Measurements from ENCODE around the gene KRTAP26-1.

KRTAP26-1 gene

GRCh38 chr21:30320215-30320614, at the start of gene KRTAP26-1:
TSS of gene KRTAP26-1 (minus strand) at chr21:30320315. CDS start at chr21:30320035, 280 bp downstream.
- DNase-seq (ENCODE audit: low spot score): no peak

GRCh38 chr21:30355906-30356305, 35.8 kb upstream of the KRTAP26-1 start:
- no peak for DNase-seq (ENCODE audit: low spot score)

DNA sequence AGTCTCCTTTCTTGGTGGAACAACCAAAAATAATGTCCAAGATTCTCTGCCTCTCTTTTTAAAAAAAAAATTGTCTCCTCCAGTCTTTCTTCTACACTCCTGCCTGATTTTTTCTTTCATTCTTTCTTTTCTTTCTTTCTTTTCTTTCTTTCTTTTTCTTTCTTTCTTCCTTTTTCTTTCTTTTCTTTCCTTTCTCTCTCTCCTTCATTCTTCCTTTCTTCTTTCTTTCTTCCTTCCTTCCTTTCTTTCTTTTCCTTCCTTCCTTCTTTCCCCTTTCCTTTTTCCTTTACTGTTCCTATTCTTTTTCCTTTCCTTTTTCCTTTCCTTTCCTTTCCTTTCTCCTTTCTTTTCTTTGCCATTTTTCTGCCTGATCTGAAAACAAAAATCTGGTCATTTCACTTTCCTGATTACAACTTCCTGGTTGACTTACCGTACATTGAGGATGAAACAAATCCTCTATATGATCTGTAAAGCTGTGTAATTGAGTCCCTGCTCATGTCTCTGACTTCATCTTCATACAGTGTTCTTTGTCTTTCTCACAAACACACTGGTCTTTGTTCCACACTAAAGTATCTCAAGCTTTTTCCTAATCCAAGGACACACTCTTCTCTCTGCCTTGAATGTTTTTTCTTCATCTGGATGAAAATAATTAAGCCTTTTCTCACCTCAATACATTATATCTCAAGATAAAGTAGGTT, 34.3 kb upstream of the KRTAP26-1 start:
- DNase-seq (ENCODE audit: low spot score): no peak

DNA sequence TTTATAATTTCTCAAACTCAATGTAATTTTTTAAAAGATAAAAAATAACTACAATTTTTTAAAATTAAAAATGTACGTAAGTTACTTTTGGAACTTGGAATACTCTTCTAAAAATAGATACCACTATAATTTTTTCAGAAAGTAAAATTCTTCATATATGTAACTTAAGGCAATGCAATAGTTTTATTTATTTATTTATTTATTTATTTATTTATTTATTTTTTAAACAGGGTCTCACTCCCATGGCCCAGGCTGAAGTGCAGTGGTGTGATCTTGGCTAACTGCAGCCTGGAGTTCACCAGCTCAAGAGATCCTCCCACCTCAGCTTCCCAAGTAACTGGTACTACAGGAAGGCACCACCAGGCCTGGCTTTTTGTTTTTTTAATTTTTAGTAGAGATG, 31.4 kb upstream of the KRTAP26-1 start:
- DNase-seq (ENCODE audit: low spot score): no peak

GRCh38 chr21:30349572-30349971, 29.5 kb upstream of the KRTAP26-1 start:
- no peak for DNase-seq (ENCODE audit: low spot score)

DNA sequence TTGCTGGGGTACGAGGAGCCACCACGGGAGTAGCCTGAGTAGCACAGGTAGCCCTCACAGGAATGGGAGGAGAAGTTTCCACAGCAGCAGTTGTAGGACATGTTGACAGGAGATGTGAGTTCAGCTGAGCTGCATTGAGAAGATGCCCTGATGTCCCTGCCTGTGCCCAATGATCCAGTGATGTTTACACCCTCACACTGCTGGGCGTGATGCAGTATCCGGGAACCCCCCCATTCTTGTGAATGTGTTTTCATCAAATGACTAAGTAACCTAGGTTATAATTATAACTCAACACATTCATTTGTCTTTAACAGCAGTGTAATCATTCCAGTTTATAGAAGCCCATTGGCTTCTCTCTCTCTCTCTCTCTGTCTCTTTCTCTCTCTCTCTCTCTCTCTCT, 28.4 kb upstream of the KRTAP26-1 start, which contains the start of gene KRTAP23-1:
TSS of gene KRTAP23-1 (minus strand) at position 101 of the 400 bp plus-strand sequence. CDS start at position 101, 0 bp downstream.
- no peak for DNase-seq (ENCODE audit: low spot score)

- no peak for DNase-seq (ENCODE audit: low spot score)
Measured at GRCh38 chr21:30345014-30345413, 24.9 kb upstream of the KRTAP26-1 start.

DNA sequence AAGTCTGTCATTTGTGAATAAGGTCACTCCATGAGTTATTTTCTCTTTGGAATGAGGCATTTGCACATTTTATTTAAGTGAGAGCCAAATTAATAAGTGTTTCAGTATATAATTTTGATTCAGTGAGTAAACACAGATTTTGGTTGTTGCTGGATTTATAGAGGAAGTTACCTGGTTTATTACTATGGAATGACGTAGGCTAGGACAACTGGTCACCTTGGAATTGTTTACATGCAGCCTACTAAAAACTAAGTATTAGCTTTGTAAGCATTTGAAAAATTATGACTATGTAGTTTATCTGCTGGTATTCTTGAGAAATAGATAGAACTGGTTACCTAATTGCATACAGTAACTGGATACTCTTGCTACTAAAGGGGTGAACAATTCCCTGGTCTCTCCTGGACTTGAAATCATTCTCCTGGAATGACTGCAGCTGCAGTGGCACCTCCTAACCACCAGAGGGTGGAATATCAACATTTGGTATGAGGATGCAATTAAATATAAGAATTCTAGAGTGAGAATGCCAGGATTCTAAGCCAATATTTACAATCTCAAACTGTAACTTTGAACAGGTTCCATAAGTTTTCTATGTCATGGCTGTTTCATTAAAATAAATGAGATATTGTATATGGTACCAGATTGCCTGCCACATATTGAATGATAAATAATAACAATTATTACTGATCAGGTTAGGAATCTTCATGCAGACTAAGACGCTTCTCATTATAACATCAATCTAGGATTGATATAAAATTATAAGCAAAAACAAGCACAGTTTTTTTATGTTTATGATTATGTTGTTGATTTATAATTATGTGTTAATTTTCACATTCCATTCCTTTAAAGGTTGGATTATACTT, 20.8 kb upstream of the KRTAP26-1 start:
- peak; percentile 17 for DNase-seq (ENCODE audit: low spot score)

- no peak for DNase-seq (ENCODE audit: low spot score)
Measured at GRCh38 chr21:30338717-30339116, 18.6 kb upstream of the KRTAP26-1 start.

GRCh38 chr21:30337772-30338171, 17.7 kb upstream of the KRTAP26-1 start:
- no peak for DNase-seq (ENCODE audit: low spot score)

DNA sequence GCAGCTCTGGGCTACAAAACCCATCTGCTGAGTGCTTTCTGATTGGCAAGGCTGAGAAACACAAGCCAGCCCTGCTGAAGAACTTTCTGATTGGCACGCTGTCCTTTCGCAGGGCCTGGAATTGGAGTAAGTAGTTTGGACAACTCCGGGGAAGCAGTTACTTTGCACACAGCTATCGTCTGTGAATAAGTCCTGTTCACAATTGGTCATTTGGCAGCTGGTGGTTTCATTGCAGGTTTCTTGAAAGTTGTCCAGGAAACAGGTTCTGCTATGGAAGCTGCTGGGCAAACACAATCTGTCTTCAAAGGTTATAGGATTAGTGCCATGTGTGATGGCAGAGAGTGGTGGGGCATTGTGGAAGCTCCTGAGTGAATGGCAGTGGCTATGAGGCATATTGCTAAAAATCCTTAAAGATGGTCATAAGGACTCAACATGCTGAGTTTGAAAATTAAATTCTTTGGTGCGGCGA, 17.2 kb upstream of the KRTAP26-1 start, which contains the start of gene KRTAP27-1:
TSS of gene KRTAP27-1 (minus strand) at position 419 of the 469 bp plus-strand sequence. CDS start at position 393, 26 bp downstream.
- no peak for DNase-seq (ENCODE audit: low spot score)

GRCh38 chr21:30336596-30336995, 16.5 kb upstream of the KRTAP26-1 start:
- DNase-seq (ENCODE audit: low spot score): no peak

DNA sequence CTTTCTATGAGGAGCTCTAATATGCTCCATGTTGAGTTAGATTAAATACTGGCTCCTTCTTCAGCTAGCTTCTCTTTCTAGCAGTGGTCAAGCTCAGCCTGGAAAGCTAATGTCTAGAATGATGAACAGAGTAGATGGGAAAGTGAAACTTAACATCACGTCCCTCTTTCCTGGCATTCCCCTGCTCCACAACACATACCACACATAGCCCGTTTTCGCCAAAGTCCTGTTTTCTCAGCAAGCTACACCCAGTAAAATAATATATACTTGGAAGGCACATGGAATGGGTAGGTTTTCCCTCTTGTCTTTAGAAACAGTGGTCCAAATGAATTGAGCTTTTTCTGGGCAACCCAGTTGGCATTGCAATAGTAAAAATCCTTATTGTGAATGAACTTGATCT, 13.6 kb upstream of the KRTAP26-1 start:
- no peak for DNase-seq (ENCODE audit: low spot score)

- no peak for DNase-seq (ENCODE audit: low spot score)
Measured at GRCh38 chr21:30332681-30333080, 12.6 kb upstream of the KRTAP26-1 start.

GRCh38 chr21:30329203-30329875, 9.2 kb upstream of the KRTAP26-1 start:
- DNase-seq (ENCODE audit: low spot score): no peak

DNA sequence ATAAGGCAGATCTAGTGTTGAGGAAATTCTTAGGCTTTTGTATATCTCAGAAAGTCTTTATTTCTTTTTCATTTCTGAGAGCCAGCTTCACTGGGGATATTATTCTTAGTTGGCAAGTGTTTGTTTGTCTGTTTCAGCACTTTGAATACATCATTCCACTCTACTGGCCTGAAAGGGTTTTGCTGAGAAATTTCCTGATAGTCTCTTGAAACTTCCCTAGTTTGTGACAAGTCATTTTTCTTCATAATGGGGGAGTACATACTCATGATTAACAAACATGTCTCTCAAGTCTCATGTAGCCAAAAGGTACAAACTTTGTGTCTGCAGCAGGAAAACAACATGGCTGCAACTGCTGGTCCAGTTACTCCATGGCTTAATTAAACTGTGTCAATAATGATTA, 6.3 kb upstream of the KRTAP26-1 start:
- DNase-seq (ENCODE audit: low spot score): no peak

- no peak for DNase-seq (ENCODE audit: low spot score)
Measured at GRCh38 chr21:30315701-30316100, 4.4 kb downstream of the KRTAP26-1 start.

GRCh38 chr21:30306884-30307283, 13.2 kb downstream of the KRTAP26-1 start:
- DNase-seq (ENCODE audit: low spot score): no peak

GRCh38 chr21:30305136-30305535, 15.0 kb downstream of the KRTAP26-1 start:
- DNase-seq (ENCODE audit: low spot score): no peak

GRCh38 chr21:30289215-30289614, 30.9 kb downstream of the KRTAP26-1 start, which contains the start of gene KRTAP25-1:
TSS of gene KRTAP25-1 (minus strand) at chr21:30289514. CDS start at chr21:30289490, 24 bp downstream.
- DNase-seq (ENCODE audit: low spot score): no peak

DNA sequence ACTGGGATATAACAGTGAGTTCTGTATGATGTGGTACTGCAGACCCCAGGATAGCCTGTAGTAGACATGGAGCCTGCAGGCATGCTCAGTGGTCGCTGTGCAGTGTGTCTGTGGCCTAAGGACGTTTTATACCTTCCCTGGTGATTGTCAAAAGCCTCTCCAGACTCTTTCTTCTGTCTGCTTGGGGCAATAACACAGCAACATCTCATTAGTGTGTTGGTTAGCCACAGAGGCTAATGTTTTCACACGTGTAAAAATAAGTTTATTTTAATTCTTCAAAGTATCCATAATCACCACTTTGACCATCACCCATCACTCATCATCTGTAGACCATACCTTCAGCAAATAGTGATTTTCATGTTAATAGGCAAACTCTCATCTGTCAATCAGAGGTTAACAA, 37.3 kb downstream of the KRTAP26-1 start, which contains the start of gene KRTAP24-1:
TSS of gene KRTAP24-1 (minus strand) at position 101 of the 400 bp plus-strand sequence. CDS start at position 83, 18 bp downstream.
- DNase-seq (ENCODE audit: low spot score): no peak

DNA sequence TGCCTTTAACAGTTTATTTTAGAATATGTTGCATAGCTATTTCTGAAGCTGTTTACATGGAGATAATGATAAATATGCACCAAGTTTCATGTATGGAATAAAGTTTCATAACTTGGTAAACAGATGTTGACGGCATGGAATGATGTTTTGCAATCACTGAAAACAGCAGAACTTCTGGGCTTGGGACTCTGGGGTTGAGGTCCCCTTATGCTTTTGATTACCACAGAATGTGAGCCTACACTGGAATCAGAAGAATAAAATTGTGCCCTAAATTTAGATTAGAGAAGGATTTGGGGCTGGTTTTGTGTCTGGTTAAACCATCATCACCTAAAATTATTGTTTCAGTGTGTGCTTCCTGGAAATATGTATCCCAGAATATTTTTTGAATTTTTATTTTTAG, 48.5 kb downstream of the KRTAP26-1 start:
- no peak for DNase-seq (ENCODE audit: low spot score)
